Small intestine (tissue), 7 donors: ENCODE results near the gene ST3GAL2. TPM values are rescaled to one million over a fixed set of nuclear protein-coding genes. Genes with fewer than 3 reads are reported as not detected.
"Not testable (repeated sequence)": the region's sequence is repeated elsewhere in the genome, so short reads cannot be mapped to it uniquely, and the experiment has no call there.

Experiments
- DNase-seq, 2 donors: peaks; one replicate each; pipeline versions ENCODE4 v3.0.0 to v3.0.0-alpha.2; 2013
- FAIRE-seq: peaks from 2 replicates; lab custom pipeline; 2012; peaks lifted over from hg19 to GRCh38; lab: Jason Lieb, UNC
- H3K27ac ChIP-seq, 3 donors: one replicate each; pipeline ENCODE4 v1.5.1; 2013; ENCODE audit warnings: low read length in 2 of 3, mild to moderate bottlenecking in 2 of 3, control low read depth in 1 of 3, inconsistent platforms in 1 of 3, low read depth in 1 of 3, moderate library complexity in 1 of 3
- H3K27me3 ChIP-seq, 3 donors: one replicate each; pipeline ENCODE4 v1.6.1; 2013; ENCODE audit warnings: low read length in 3 of 3, inconsistent platforms in 1 of 3; ENCODE audit not compliant: control insufficient read depth in 3 of 3, insufficient read depth in 3 of 3
- H3K36me3 ChIP-seq, 3 donors: one replicate each; pipeline ENCODE4 v1.6.1; 2013; ENCODE audit warnings: low read length in 3 of 3, inconsistent platforms in 1 of 3, low read depth in 1 of 3, mild to moderate bottlenecking in 1 of 3, moderate library complexity in 1 of 3; ENCODE audit not compliant: control insufficient read depth in 3 of 3, insufficient read depth in 2 of 3
- H3K4me1 ChIP-seq, 3 donors: one replicate each; pipeline ENCODE4 v1.6.1; 2013; ENCODE audit warnings: low read length in 2 of 3, inconsistent platforms in 1 of 3, low read depth in 1 of 3, mild to moderate bottlenecking in 1 of 3, moderate library complexity in 1 of 3; ENCODE audit not compliant: control insufficient read depth in 3 of 3, insufficient read depth in 2 of 3
- H3K4me3 ChIP-seq, 3 donors: one replicate each; pipeline ENCODE4 v1.5.1; 2013; ENCODE audit warnings: low read length in 3 of 3, control low read depth in 1 of 3, inconsistent platforms in 1 of 3, low read depth in 1 of 3, mild to moderate bottlenecking in 1 of 3, moderate library complexity in 1 of 3
- H3K9me3 ChIP-seq, 2 donors: one replicate each; pipeline ENCODE4 v1.6.1; 2013; ENCODE audit warnings: low read depth in 1 of 2, low read length in 1 of 2; ENCODE audit not compliant: control insufficient read depth in 2 of 2, insufficient read depth in 1 of 2
- WGBS, 3 donors: extraction: QIAGEN DNeasy Blood & Tissue Kit; methylation state at CpG; one replicate each; pipeline ENCODE4 v1.1.7; 2013; 5-methylcytosine and 5-hydroxymethylcytosine counted together
- polyA plus RNA-seq, 4 donors: library from polyadenylated mRNA; stranded (reverse) in 3 of 4; unstranded in 1 of 4; fragments of 200-250 nt in 3 of 4; fragments of 120-200 nt in 1 of 4; gene quantifications; one replicate each; pipeline versions ENCODE4 v1.2.1 to v1.2.3, GENCODE V29; 2013
- donor health status: healthy with polysubstance abuse.
- donor health status: control.
- donor health status: control.
- donor health status: Bipolar disorder and iron deficiency.
- donor health status: healthy.

ST3GAL2 gene
- polyA plus RNA-seq, 4 donors, result 5.6 to 16.3 (median 8.4) TPM

GRCh38 chr16:70375636-70376611 lies 63.0 kb downstream of the ST3GAL2 start:
- no peaks in the 10 kb centered on the region for H3K27me3 ChIP-seq
- no peaks in the 10 kb centered on the region for H3K9me3 ChIP-seq
- peaks cover 0 to 7% (median 0%) of the 10 kb centered on the region in 3 donors for H3K4me1 ChIP-seq
- H3K4me3 ChIP-seq, result no peak overlapping the region
- peaks cover 5 to 64% (median 10%) of the 10 kb centered on the region in 3 donors for H3K36me3 ChIP-seq
- no peak for DNase-seq
- WGBS, 3 donors, result 87 to 92% (median 90%) methylated on average over 16 of the region's 16 CpGs
- H3K27ac ChIP-seq, result no peak overlapping the region
- FAIRE-seq, result no peak

- no peak for FAIRE-seq
- peaks cover 5 to 80% (median 13%) of the 10 kb centered on the region in 3 donors for H3K36me3 ChIP-seq
- WGBS, 3 donors, result 94 to 96% (median 96%) methylated on average over 8 of the region's 8 CpGs
- no peaks in the 10 kb centered on the region for H3K27me3 ChIP-seq
- DNase-seq, result no peak
- no peak overlapping the region for H3K4me3 ChIP-seq
- no peaks in the 10 kb centered on the region for H3K9me3 ChIP-seq
- H3K27ac ChIP-seq, result no peak overlapping the region
- H3K4me1 ChIP-seq, result no peaks in the 10 kb centered on the region
Measured at GRCh38 chr16:70374213-70374612, 64.7 kb downstream of the ST3GAL2 start.

- peaks cover 5 to 80% (median 13%) of the 10 kb centered on the region in 3 donors for H3K36me3 ChIP-seq
- H3K27ac ChIP-seq, result no peak overlapping the region
- DNase-seq (no peak), FAIRE-seq (no peak)
- H3K4me3 ChIP-seq, result no peak overlapping the region
- H3K27me3 ChIP-seq, result no peaks in the 10 kb centered on the region
- WGBS, 3 donors, result 96 to 97% (median 97%) methylated on average over 22 of the region's 22 CpGs
- no peaks in the 10 kb centered on the region for H3K9me3 ChIP-seq
- no peaks in the 10 kb centered on the region for H3K4me1 ChIP-seq
Measured at GRCh38 chr16:70372921-70373728, 65.8 kb downstream of the ST3GAL2 start.

- no peaks in the 10 kb centered on the region for H3K27me3 ChIP-seq
- H3K4me1 ChIP-seq, result no peaks in the 10 kb centered on the region
- H3K9me3 ChIP-seq, result no peaks in the 10 kb centered on the region
- peaks cover 5 to 86% (median 13%) of the 10 kb centered on the region in 3 donors for H3K36me3 ChIP-seq
- WGBS, 3 donors, result 94 to 96% (median 96%) methylated on average over 10 of the region's 10 CpGs
- H3K4me3 ChIP-seq, result no peak overlapping the region
- DNase-seq (no peak), FAIRE-seq (no peak)
- no peak overlapping the region for H3K27ac ChIP-seq
Measured at GRCh38 chr16:70370924-70371323, 68.0 kb downstream of the ST3GAL2 start.

- peak; percentile 28 to 31 for DNase-seq
- H3K4me1 ChIP-seq, H3K27ac ChIP-seq, H3K9me3 ChIP-seq, H3K27me3 ChIP-seq, FAIRE-seq, H3K4me3 ChIP-seq: not testable (repeated sequence)
- WGBS, 3 donors, result 29 to 43% (median 39%) methylated on average over 8 to 10 of the region's 10 CpGs
- peaks cover 8 to 86% (median 13%) of the 10 kb centered on the region in 3 donors for H3K36me3 ChIP-seq
Measured at GRCh38 chr16:70370145-70370544, 68.8 kb downstream of the ST3GAL2 start.

- 81 to 92% (median 89%) methylated on average over 5 of the region's 5 CpGs for WGBS, 3 donors
- no peaks in the 10 kb centered on the region for H3K27me3 ChIP-seq
- H3K36me3 ChIP-seq, result peaks cover 11 to 91% (median 16%) of the 10 kb centered on the region in 3 donors
- no peak overlapping the region for H3K27ac ChIP-seq
- FAIRE-seq, result no peak
- H3K9me3 ChIP-seq, result no peaks in the 10 kb centered on the region
- no peaks in the 10 kb centered on the region for H3K4me1 ChIP-seq
- H3K4me3 ChIP-seq, result no peak overlapping the region
- no peak for DNase-seq
Measured at GRCh38 chr16:70364399-70364798, 74.5 kb downstream of the ST3GAL2 start.

GRCh38 chr16:70359552-70359951 lies 79.3 kb downstream of the ST3GAL2 start:
- Histone ChIP-seq H3K4me3 (no peak overlapping the region), H3K27me3 (no peaks in the 10 kb centered on the region), H3K4me1 (no peaks in the 10 kb centered on the region), H3K27ac (no peak overlapping the region), H3K9me3 (no peaks in the 10 kb centered on the region), H3K36me3 (peaks cover 17 to 87% (median 22%) of the 10 kb centered on the region in 3 donors)
- no peak for FAIRE-seq
- 85 to 92% (median 88%) methylated on average over 7 of the region's 7 CpGs for WGBS, 3 donors
- DNase-seq, result no peak

GRCh38 chr16:70349783-70350182 lies 89.1 kb downstream of the ST3GAL2 start:
- H3K9me3 ChIP-seq, result no peaks in the 10 kb centered on the region
- H3K4me3 ChIP-seq, result no peak overlapping the region
- H3K36me3 ChIP-seq, result peaks cover 0 to 31% (median 4%) of the 10 kb centered on the region in 3 donors
- no peaks in the 10 kb centered on the region for H3K27me3 ChIP-seq
- peaks cover 0 to 11% (median 6%) of the 10 kb centered on the region in 3 donors for H3K4me1 ChIP-seq
- peak in 1 of 2 donors; percentile 10 for DNase-seq
- no peak overlapping the region for H3K27ac ChIP-seq
- no peak for FAIRE-seq
- WGBS, 3 donors, result 67 to 81% (median 74%) methylated on average over 2 of the region's 2 CpGs
